WTC11 (cell line): Measurements from ENCODE around the gene GPR143. TPM values are rescaled to one million over a fixed set of nuclear protein-coding genes. Genes with fewer than 3 reads are reported as not detected.

Experiments used
- ATAC-seq: fragments of 200-7000 bp; cut with Tn5 transposase; 2 replicates; pipeline ENCODE4 v1.10.0; 2021; ENCODE audit warnings: mild to moderate bottlenecking, moderate library complexity
- CTCF ChIA-PET: fragments of 300-600 bp; sonication (Branson Sonifier 250); formaldehyde crosslinking; loops from one replicate; lab custom pipeline; 2021; ENCODE audit warnings: antibody characterized with exemption; lab: Charles Lee
- POLR2A ChIA-PET: fragments of 350-600 bp; sonication (Branson Sonifier 250); formaldehyde crosslinking; loops from one replicate; lab custom pipeline; 2021; ENCODE audit warnings: antibody characterized with exemption; lab: Charles Lee
- DNase-seq: peaks from one replicate; pipeline ENCODE4 v3.0.0; 2021; ENCODE audit warnings: low spot score
- H3K27ac Mint-ChIP-seq: 2 replicates; pipeline ENCODE4 v1.8.0; 2021; ENCODE audit warnings: mixed read lengths
- H3K27me3 Mint-ChIP-seq: 2 replicates; pipeline ENCODE4 v1.8.0; 2021; ENCODE audit warnings: low read depth, mild to moderate bottlenecking, moderate library complexity, mixed read lengths
- H3K36me3 Mint-ChIP-seq: 2 replicates; pipeline ENCODE4 v1.8.0; 2021; ENCODE audit warnings: mixed read lengths
- H3K4me1 Mint-ChIP-seq: 2 replicates; pipeline ENCODE4 v1.8.0; 2022; ENCODE audit warnings: mixed read lengths
- H3K4me3 Mint-ChIP-seq: 2 replicates; pipeline ENCODE4 v1.8.0; 2021; ENCODE audit warnings: mild to moderate bottlenecking, moderate library complexity, mixed read lengths
- H3K9me3 Mint-ChIP-seq: 2 replicates; pipeline ENCODE4 v1.8.0; 2021; ENCODE audit warnings: mixed read lengths
- ARID4B ChIP-seq: sonication (generic); formaldehyde crosslinking; IDR thresholded peaks from 2 replicates; pipeline ENCODE4 v1.8.0; 2023; ENCODE audit warnings: missing genetic modification reagents, mild to moderate bottlenecking, borderline replicate concordance
- CBFB ChIP-seq: sonication (generic); formaldehyde crosslinking; IDR thresholded peaks from 2 replicates; pipeline ENCODE4 v1.8.1; 2022; ENCODE audit warnings: mild to moderate bottlenecking, low read depth, missing genetic modification reagents
- CREM ChIP-seq: sonication (generic); formaldehyde crosslinking; IDR thresholded peaks from 2 replicates; pipeline ENCODE4 v1.8.1; 2022; ENCODE audit warnings: mild to moderate bottlenecking, missing genetic modification reagents, moderate library complexity
- E2F5 ChIP-seq: sonication (generic); formaldehyde crosslinking; IDR thresholded peaks from 2 replicates; pipeline ENCODE4 v1.8.1; 2022; ENCODE audit warnings: mild to moderate bottlenecking, moderate library complexity, missing genetic modification reagents
- EMX1 ChIP-seq: fragments of 250-450 bp; sonication (Bioruptor Pico); IDR thresholded peaks from 2 replicates; pipeline ENCODE4 v1.8.0; 2021; ENCODE audit warnings: mild to moderate bottlenecking
- HMGA2 ChIP-seq: fragments of 250-450 bp; sonication (Bioruptor Pico); IDR thresholded peaks from 2 replicates; pipeline ENCODE4 v1.4.0; 2021; ENCODE audit warnings: mild to moderate bottlenecking, moderate library complexity
- KAT7 ChIP-seq: sonication (generic); formaldehyde crosslinking; IDR thresholded peaks from 2 replicates; pipeline ENCODE4 v1.8.1; 2023; ENCODE audit warnings: missing genetic modification reagents, mild to moderate bottlenecking, borderline replicate concordance
- MAX ChIP-seq: sonication (generic); formaldehyde crosslinking; IDR thresholded peaks from 2 replicates; pipeline ENCODE4 v1.8.0; 2022; ENCODE audit warnings: mild to moderate bottlenecking, missing genetic modification reagents
- NFYB ChIP-seq: sonication (generic); formaldehyde crosslinking; conservative IDR thresholded peaks from 2 replicates; pipeline ENCODE4 v1.8.0; 2022; ENCODE audit warnings: low read depth, missing genetic modification reagents
- OVOL2 ChIP-seq: fragments of 250-450 bp; sonication (Bioruptor Pico); IDR thresholded peaks from 2 replicates; pipeline ENCODE4 v1.9.0; 2021; ENCODE audit warnings: mild to moderate bottlenecking, borderline replicate concordance
- PRDM15 ChIP-seq: sonication (generic); formaldehyde crosslinking; IDR thresholded peaks from 2 replicates; pipeline ENCODE4 v1.8.0; 2022; ENCODE audit warnings: missing genetic modification reagents
- SMAD3 ChIP-seq: sonication (generic); formaldehyde crosslinking; IDR thresholded peaks from 2 replicates; pipeline ENCODE4 v1.8.0; 2022; ENCODE audit warnings: missing genetic modification reagents, mild to moderate bottlenecking, borderline replicate concordance
- STAT6 ChIP-seq: sonication (generic); formaldehyde crosslinking; conservative IDR thresholded peaks from 2 replicates; pipeline ENCODE4 v1.8.1; 2023; ENCODE audit warnings: mild to moderate bottlenecking, low read depth, missing genetic modification reagents, moderate library complexity
- TCF7 ChIP-seq: sonication (generic); formaldehyde crosslinking; IDR thresholded peaks from 2 replicates; pipeline ENCODE4 v1.8.0; 2022; ENCODE audit warnings: mild to moderate bottlenecking, low read depth, missing genetic modification reagents, moderate library complexity
- TEAD1 ChIP-seq: sonication (generic); formaldehyde crosslinking; IDR thresholded peaks from 2 replicates; pipeline ENCODE4 v1.8.0; 2022; ENCODE audit warnings: mild to moderate bottlenecking, missing genetic modification reagents
- ZMAT4 ChIP-seq: fragments of 250-450 bp; sonication (Bioruptor Pico); IDR thresholded peaks from 2 replicates; pipeline ENCODE4 v1.9.0; 2021; ENCODE audit warnings: mild to moderate bottlenecking
- ZNF317 ChIP-seq: sonication (generic); formaldehyde crosslinking; IDR thresholded peaks from 2 replicates; pipeline ENCODE4 v1.8.1; 2023; ENCODE audit warnings: low read depth, mild to moderate bottlenecking, moderate library complexity, missing genetic modification reagents, borderline replicate concordance
- ZNF532 ChIP-seq: fragments of 250-450 bp; sonication (Bioruptor Pico); IDR thresholded peaks from 2 replicates; pipeline ENCODE4 v1.9.0; 2021; ENCODE audit warnings: mild to moderate bottlenecking, borderline replicate concordance
- ZNF671 ChIP-seq: fragments of 250-450 bp; sonication (Bioruptor Pico); IDR thresholded peaks from 2 replicates; pipeline ENCODE4 v1.8.0; 2021; ENCODE audit warnings: mild to moderate bottlenecking
- total RNA-seq: library from RNA; stranded (reverse); gene quantifications from 3 replicates; pipeline ENCODE4 v1.2.3, GENCODE V29; 2021

GPR143 gene
- total RNA-seq, 1 experiment from 2014 or later = 18.3 TPM

GRCh38 chrX:9738151-9738550, 27.5 kb downstream of the GPR143 start (continued):
- TF ChIP-seq ZMAT4 (no peak), CREM (CRISPR knock-in tag) (no peak), E2F5 (CRISPR knock-in tag) (no peak), TEAD1 (CRISPR knock-in tag) (no peak), TCF7 (CRISPR knock-in tag) (no peak), SMAD3 (CRISPR knock-in tag) (no peak), OVOL2 (CRISPR knock-in tag) (no peak), CBFB (CRISPR knock-in tag) (no peak), PRDM15 (no peak)

- no peak for TF ChIP-seq ZMAT4
- TF ChIP-seq NFYB (CRISPR knock-in tag) = no peak
- no peak for TF ChIP-seq ZNF671 (CRISPR knock-in tag)
- no peak for TF ChIP-seq EMX1 (CRISPR knock-in tag)
- TF ChIP-seq ZNF532 (CRISPR knock-in tag) = no peak
- no peak for TF ChIP-seq STAT6 (CRISPR knock-in tag)
- TF ChIP-seq HMGA2 = no peak
- TF ChIP-seq ARID4B (CRISPR knock-in tag) = no peak
- TF ChIP-seq KAT7 (CRISPR knock-in tag) = no peak
- TF ChIP-seq MAX = no peak
- no peak for TF ChIP-seq ZNF317
- TF ChIP-seq, all 79 proteins: peak for 0
- no peak overlapping the region for H3K27ac Mint-ChIP-seq
- CTCF ChIA-PET = no interaction called here
Measured at GRCh38 chrX:9737363-9737762, 28.3 kb downstream of the GPR143 start.

More at GRCh38 chrX:9737363-9737762, 28.3 kb downstream of the GPR143 start:
- DNase-seq (no peak), ATAC-seq (no peak)
- POLR2A ChIA-PET = no interaction called here
- Mint-ChIP-seq H3K9me3 (no peaks in the 10 kb centered on the region), H3K4me1 (no peaks in the 10 kb centered on the region), H3K27me3 (no peaks in the 10 kb centered on the region), H3K36me3 (peaks cover 8% of the 10 kb centered on the region), H3K4me3 (no peak overlapping the region)
